HS-27A (cell line): ENCODE data around the gene CALHM3.

Source experiments
- DNase-seq: peaks from one replicate; pipeline ENCODE4 v3.0.0-alpha.2; 2012; ENCODE audit warnings: low read depth, missing footprints

CALHM3 gene

DNA sequence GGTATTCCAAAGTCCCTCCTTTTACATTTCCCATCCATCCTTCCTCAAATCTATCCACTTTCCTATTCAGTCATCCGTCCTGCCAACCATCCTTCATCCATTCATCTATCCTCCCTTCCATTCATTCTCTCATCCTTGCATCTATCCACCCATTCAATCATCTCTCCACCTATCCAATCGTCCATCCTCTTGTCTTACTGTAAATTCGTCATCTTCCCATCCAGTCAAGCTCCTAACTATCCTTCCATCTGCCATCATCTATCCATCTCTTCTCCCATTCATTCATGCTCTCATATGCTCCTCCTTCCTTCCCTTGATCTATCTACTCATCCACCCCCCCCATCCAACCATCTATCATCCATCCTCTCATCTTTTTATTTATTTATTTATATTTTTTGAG lies 5.0 kb downstream of the CALHM3 start:
- no peak for DNase-seq

DNA sequence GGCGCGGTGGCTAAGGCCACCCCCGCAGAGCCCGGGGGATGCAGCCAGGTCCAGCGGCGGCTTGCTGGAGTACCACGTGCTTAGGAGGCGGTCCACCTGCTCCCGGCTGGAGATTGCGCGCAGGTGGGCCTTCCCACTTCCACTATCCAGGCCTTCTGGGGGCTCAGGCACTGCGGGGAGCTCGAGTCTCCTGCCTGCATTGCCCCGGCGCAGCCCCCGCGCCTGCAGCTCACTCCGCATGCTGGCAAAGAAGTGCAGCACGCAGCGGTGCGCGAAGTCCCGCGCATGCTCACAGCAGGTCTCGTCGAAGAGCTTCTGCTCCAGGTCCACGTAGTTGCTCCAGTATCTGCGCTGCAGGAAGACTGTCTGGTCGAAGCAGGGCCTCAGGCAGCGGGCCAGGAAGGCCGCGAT lies 5.8 kb downstream of the CALHM3 start:
- DNase-seq: no peak

DNA sequence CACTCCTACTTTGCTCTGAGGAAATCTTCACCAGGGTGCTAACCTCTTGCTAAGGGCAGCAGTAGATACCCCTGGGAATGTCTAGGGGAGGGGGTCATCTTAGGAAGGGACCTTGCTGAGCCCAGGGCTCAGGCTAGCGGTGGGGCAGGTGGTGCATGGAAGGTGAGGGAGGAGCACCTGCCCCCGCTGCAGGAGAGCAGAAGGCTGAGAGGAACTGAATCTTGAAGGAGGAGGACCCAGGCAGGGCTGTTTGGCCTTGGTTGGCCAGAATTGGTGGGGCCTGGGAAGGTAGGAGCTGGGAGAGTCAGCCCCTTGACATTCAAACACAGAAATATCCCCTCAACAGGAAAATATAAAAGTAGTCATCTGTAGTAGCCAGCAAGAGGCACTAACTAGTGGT lies 7.0 kb downstream of the CALHM3 start:
- no peak for DNase-seq

DNA sequence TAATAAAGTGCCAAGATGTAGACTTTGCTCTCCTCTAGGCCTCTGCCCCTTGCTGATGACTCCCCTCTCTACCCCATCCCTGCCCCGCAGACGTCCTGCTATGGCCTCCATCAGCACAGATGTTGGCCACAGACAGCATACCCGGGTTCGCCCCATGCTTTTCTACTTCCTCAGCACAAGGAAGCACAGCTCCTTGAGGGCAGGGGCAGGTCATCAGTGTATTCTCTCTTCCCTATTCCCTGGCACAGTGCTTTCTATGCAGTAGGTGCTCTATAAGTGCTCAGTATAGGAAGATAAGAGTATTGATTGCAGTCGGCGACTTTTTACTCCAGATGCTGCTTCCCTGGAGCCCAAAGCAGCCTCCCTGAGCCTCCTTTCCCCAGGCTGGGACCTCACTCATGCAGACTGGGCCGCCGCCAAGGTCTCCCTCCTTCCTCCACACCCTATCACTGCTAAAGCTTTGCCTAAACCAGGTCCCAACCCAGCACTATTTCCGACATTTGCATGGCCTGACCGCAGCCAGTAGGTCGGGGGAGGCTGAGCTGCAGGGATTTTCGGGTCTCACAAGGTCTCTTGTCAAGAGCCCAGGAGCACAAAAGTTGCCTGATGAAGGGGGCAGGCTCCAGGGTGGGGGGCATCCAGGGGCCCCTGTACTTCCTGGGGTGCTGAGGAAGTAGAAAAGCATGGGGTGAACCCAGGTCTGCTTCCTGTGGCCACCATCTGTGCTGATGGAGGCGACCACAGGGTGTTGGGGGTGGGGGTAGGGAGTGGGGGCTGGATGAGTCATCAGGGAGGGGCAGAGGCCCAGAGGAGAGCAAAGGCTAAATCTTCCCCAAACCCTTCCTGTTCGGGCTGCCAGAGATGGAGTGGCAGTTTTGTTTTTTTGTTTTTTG lies 8.0 kb downstream of the CALHM3 start:
- DNase-seq: no peak

DNA sequence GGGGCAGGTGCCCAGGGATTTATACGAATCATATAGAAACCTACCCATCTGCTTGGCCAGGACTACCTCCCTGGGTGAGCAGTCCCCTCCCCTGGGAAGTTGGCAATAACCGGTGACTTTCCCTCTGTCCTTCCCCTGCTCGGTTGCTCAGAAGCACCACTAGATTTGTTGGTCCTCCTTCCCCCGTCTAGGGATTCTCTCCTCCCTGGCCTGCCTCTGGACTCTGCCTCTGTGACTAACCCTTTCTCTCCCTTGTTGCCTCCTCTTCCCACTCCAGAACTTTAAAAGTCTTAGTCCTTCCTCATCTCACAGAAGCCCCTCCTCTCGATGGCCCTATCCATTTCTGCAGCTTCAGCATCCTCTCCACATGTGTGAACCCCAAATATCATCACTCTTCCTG lies 9.8 kb downstream of the CALHM3 start:
- no peak for DNase-seq

DNA sequence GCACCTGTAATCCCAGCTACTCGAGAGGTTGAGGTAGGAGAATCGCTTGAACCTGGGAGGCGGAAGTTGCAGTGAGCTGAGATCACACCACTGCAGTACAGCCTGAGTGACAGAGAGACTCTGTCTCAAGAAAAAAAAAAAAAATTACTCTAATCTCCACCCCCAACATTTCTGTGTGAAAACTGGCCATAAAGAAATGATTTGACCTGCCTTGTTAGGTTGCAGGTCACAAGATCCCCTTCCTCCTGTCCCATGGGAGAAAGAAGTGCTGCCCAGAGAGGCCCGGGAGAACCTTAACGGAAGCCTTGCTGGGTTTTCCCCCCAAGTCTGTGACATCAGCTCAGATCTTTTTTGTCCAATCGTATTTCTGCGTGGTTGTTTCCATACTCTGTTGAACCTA lies 11.6 kb downstream of the CALHM3 start:
- DNase-seq: no peak

DNA sequence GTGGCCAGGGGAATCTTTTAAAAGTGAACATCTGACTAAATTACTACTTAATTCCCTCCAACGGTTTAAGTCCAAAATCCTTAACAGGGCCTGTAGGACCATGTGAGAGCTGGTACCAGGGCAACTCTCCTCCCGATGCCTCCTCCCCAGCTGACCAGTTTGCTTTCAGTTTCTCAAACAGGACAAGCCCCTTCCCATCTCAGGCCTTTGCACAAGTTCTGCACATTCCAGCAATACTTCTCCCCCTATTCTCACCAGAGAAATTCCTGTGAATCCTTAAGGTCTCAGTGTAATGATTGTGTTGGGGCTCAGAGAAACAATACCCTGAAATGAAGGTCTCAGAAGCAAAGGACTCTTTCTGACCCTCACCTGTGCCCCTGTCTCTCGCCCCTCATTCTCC lies 12.3 kb downstream of the CALHM3 start:
- no peak for DNase-seq

DNA sequence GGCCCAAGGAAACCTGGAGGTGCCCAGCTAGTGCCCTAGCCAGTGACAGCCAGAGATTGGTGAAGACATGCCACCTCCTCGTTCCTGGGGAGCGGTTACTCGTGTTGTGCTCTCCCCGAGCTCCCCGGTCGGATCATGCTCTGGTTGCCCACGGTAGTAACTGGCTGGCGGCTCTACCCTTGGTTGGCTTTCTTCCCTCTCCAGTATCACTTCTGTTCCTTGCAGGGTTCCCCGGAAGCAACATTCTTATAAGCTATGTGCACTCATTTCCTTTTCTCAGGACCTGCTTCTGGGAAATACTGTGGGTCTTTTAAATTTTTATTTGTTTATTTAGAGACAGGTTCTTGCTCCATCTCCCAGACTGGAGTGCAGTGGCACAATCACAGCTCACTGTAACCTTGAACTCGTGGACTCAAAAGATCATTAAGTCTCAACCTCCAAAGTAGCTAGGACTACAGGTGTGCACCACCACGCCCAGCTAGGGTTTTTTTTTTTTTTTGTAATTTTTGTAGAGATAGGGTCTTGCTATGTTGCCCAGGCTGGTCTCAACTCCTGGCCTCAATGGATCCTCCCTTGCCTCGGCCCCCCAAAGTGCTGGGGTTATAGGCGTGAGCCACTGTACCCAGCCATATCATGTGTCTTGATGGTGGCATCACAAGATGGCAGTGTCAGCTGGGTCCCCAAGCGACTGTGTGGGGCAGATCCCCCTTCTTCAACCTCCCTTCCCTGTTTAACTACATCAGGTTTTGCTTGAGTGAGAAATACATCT lies 13.4 kb downstream of the CALHM3 start:
- no peak for DNase-seq

DNA sequence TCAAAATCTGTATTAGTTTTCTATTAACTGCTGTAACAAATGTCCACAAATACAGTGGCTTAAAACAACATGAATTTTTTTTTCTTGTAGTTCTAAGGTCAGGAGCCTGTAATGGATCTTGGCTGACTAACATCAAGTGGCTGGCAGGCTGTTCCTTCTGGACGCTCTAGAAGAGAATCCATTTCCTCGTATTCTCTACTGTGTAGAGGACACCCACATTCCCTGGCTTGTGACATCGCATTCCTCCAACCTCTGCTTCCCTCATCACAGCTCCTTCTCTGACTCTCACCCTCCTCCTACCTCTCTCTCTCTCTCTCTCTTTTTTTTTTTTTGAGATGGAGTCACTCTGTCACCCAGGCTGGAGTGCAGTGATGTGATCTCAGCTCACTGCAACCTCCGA lies 15.5 kb downstream of the CALHM3 start:
- DNase-seq: no peak

DNA sequence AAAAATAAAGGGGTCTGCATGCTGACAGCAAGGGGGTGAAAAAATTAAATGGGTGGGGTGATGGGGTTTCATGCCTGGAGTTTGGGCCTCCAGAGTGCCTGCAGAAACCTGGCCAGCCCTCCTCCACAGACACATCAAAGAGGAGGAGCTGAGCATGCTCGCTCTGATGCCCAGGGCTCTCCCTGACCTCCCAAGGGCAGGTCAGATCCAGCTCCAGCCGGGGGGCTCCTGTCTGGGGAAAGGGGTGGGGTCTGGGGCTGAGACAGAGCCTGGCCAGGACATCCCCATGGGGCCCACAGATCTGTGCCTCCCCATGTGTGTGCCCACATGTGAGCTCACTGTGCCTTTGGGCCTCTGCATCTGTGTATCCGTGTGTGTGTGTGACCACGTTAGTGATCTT lies 19.4 kb downstream of the CALHM3 start:
- DNase-seq: no peak

DNA sequence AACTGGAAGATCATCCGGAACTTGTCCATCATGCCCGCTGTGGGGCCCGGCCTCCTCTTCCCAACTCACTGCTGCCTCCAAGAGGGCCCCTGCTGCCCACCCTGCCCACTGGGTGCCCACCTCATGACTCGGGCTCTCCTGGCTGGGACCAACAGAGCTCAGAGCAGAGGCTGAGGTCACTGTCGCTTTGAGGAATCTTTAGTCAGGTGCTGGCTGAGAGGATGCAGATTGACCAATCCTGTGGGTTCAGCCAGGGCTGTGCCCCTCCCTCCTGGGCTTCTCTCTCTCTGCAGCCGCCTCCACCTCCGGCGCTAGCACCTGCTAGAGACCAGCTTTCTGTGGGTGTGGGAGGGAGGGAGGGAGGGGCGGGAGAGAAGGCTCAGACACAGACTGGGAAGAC lies 20.3 kb downstream of the CALHM3 start, which contains the start of gene CALHM1:
Gene CALHM1, minus strand, starts transcription at position 181 of the 400 bp plus-strand sequence. Its CDS starts 149 bp downstream, at position 32.
- no peak for DNase-seq

DNA sequence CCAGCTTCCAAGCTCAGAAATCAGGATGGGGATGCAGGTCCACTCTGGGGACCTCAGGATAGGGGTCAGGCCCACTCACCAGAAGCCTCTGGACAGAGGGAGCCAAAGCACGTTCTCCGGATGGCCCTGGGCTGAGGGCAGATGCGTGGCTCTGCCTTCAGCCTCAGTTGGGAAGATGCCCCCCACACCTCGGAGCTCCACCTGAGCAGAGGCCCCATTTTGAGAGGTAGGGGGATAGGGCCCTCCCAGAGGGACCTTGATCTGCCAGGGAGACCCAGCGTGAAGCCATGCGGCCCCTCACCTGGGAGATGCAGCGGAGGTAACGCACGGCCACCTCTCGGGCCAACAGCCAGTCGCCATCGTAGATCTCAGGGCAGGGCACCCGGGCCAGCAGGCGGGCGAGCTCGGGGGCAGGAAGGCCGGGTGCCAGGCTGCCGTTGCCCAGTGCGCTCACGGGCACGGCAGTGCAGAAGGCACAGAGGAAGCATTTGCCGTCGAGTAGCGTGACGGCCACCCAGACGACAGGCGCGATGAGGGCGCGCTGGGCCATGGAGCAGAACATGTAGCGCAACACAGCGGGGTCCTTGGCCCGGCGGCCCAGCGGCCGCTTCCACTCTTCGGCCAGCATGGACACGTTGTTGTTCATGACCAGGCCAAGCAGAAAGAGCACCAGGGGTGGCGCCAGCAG lies 21.0 kb downstream of the CALHM3 start:
- no peak for DNase-seq

DNA sequence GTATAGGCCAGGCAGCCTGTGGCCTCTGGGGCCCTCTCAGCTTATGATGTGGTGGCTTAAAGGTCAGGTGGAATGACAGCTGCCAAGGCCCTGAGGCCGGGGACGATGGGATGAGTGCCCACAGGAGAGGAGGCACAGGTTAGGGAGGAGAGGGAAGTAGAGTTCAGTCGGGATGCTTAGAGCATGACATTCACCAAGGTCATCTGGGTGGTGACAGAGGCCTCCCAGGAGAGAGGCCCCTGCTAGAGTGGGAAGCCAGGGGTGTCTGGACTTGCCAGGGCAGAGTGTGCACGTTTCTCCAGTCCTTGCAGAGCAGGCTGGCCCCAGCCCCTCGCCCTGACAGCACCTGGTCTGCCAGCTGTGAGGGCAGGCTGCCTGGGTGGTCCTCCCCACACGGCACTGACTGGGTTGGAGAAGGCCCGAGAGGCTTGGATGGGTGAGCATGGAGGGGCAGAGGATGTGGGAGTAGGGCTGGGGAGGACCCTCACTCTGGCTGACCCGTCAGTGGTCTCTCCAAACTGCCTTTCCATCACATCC lies 21.8 kb downstream of the CALHM3 start:
- DNase-seq: no peak

DNA sequence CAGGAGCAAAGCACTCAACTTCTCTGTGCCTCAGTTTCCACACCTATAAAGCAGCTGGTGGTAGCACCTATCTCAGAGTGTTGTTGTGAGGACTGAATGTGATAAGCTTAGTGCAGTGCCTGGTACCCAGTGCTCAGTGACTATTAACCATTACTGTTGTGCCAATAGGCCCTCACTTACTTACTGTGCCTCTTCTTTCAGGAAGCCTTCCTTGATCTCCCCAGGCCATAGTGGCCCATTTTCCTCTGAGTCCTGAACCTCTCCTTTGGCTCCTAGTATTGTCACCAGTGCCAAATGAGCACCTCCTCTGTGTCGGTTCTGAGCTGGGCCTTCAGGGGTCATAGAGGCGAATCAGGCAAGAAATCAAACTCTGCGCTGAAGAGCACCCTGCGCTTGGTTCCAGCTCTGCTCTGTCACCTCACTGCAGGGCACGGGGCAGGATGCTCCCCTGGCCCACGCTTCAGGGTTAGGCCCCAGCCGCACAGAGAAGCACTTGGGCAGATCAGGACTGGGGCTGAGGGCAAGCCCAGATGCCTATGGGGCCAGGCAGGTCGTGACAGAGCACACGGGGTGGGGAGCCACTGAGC lies 22.9 kb downstream of the CALHM3 start:
- DNase-seq: no peak

DNA sequence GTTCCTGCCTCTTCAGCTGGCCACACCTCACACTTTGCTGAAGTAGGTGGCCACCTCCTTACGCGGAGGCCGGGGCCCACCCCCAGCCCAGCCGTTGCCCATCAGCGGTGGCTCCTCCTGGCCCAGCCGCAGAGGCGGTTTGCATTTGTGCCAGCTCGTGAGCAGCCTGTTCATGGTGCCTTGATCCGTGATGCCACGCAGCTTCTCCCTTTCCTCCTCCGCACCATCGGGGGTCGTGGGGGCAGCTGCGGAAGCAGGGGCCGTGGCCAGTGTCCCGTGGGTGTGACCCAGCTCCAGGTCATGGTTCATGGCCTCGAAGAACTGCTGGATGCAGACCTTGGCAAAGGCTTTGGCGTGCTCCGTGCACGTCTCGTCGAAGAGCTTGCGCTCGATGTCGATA lies 23.8 kb downstream of the CALHM3 start:
- no peak for DNase-seq

DNA sequence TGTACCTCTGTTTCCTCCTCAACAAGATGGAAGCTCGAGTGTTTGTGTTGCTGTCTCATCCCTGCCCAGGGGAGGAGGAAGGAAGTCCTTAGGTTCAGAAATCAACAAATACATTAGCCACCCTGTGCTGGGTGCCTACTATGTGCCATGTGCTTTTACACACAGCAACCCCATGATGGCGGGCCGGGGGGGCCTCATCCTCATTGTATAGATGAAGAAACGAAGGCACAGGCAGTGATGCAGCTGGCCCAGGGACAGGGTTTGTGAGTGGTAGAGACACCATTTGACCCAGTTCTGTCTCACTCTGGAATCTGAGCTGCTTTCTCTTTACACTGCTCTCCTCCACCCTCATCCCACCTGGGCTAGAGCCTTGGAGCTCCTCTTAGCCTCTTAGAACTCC lies 25.0 kb downstream of the CALHM3 start:
- no peak for DNase-seq

DNA sequence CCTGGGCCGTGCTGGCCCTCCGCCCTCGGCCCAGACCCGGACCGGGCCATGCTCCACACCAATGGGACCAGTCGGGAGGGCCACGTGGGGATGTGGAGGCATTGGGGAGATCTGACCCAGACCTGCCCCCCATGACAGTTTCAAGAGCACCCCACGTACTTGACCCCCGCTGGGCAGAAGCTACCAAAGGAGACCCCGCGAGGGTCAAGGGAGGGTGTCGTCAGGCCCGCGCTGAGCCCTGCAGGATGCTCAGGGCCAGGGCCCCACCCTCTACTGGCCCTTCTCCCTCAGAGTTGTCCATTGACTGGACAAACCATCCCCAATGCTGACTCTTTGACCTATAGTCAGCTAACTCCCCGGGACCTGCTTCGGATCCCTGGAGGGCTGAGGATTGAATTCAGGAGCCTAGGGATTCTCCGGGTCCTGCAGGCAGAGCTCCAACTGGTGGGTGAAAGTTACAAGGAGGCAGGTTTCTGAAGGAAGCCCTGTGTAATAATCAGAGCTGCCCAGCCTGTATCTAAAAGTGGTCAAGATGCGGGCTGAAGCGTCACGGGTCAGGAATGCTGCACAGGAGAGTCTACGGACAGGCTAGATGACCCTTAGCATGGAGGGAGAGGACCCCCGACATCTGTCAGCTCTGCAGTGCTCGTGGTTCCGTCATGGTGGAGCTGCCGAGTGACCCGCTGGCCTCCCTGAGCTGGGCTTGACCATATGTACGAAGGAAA lies 26.4 kb downstream of the CALHM3 start:
- no peak for DNase-seq

DNA sequence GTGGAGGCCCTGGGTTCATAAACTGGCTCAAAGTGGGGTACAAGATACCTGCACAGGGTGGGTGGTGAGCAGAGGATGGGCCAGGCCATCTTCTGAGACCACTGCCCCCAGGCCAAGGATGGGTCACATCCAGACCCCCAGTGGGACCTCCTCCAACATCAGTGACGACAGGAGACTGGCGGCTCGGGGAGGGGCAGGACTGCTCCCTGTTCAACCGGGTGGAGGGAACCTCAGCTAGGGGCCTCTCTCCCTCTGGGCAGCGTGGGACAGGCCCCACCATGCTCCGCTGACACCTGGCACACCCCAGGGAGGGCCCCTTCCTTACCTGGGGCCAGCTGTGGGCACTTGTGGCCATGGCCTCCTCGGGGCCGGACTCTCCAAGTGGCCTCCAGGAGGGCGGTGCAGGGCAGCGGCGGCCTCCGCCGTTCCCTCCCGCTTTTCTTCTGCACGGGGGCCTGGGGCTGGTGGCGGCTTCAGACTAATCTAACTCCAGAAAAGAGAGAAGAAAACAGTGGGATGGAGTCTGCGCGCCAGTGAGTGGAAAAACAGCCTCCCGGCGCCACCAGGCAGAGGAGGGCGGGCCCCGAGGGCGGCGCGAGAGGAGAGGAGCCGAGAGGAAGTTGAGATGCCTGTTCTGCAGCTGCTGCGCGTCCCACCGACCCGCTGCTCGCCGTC lies 27.1 kb downstream of the CALHM3 start, which contains the start of gene CALHM2:
Gene CALHM2, minus strand, starts transcription at position 540 of the 675 bp plus-strand sequence. CDS start 2,429 bp downstream, outside the sequence.
- DNase-seq: no peak

DNA sequence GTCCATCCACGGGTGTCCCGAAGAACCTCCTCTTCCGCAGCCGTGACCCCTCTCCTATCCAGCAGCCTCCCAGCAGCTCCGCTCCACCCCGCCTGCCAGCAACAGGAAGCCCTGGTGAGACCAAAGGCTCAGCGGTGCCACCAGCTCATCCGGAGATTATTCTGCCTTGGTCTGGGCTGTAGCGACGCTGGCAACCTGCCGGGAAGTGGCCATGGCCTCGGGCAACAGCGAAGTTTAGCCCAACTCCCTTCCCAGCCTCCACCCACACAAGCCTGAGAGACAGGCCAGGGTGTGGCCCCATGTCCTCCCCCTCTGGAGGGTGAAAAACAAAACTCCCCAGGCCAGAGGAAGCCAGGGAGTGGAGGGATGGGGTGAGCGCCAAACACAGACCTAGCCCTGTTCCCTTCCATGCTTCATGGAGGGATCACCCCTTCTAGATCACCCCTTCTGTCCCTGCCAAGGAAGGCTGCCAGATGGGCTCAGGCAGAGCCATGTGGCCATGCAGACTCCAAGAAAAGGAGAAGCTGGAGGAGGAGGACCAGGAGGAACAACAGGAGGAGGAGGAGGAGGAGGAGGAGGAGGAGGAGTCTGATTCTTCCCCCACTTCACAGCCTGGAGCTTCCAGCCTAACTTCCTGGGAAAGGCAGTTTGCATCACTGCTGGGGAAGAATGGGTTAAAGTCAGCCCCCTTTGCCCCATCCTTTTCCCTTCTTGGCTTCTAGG lies 27.8 kb downstream of the CALHM3 start:
- no peak for DNase-seq

DNA sequence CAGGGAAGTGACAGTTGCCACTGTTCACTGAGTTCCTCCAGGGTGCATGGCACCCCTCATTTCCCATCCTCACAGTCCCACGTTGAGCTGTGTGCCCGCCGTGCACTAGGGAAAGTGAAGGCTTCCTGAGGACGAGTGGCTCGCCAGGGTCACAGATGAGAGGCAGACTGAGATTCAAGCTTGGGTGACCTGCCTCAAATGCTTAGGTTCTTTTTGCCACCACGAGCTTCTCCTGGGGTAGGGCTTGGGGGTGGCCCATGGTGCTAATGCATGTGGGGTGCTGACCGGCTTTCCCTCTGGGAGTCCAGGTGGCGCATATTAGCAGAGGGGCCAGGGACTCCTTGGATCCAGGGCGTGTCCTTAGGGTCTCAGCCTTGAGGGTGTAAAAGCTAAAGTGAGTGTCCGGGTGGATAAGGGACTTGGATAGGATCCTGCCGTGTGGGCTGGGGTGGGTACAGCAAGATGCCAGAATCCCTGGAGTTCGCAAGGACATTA lies 28.8 kb downstream of the CALHM3 start:
- DNase-seq: no peak
